K562 (cell line): ENCODE results near the gene TMEM151A. TPM values are rescaled to one million over a fixed set of nuclear protein-coding genes. Genes with fewer than 3 reads are reported as not detected.

ENCODE experiments used
- FOXA1 ChIP-seq: fragments of 450-650 bp; IDR thresholded peaks from 2 replicates; pipeline ENCODE4 v1.6.1; 2016; ENCODE audit warnings: mild to moderate bottlenecking, borderline replicate concordance
- MCM3 ChIP-seq: fragments of 450-650 bp; IDR thresholded peaks from 2 replicates; pipeline ENCODE4 v1.6.1; 2016
- MYC ChIP-seq, 2 experiments: fragments of 250-450 bp in 1 of 2; sonication (Bioruptor Pico) in 1 of 2; IDR thresholded peaks; 2 replicates each; pipeline versions ENCODE4 v1.5.1 to v1.6.1; 2012 to 2021; ENCODE audit warnings: low read depth in 2 of 2, borderline replicate concordance in 1 of 2, improper control_type of control experiment in 1 of 2, low read length in 1 of 2, mild to moderate bottlenecking in 1 of 2, moderate library complexity in 1 of 2
- NCOA1 ChIP-seq: fragments of 450-650 bp; IDR thresholded peaks from 2 replicates; pipeline ENCODE4 v1.6.1; 2016; ENCODE audit warnings: low read depth
- PTTG1 ChIP-seq: fragments of 450-650 bp; IDR thresholded peaks from 2 replicates; pipeline ENCODE4 v1.6.1; 2016; ENCODE audit warnings: low read depth, mild to moderate bottlenecking, missing genetic modification characterization, missing compliant biosample characterization
- PYGO2 ChIP-seq: fragments of 450-650 bp; IDR thresholded peaks from 2 replicates; pipeline ENCODE4 v1.6.1; 2016; ENCODE audit warnings: mild to moderate bottlenecking, missing genetic modification characterization, moderate library complexity, missing compliant biosample characterization
- SMAD2 ChIP-seq: fragments of 150-350 bp; IDR thresholded peaks from 2 replicates; pipeline ENCODE4 v1.6.1; 2014; ENCODE audit warnings: low read depth, mild to moderate bottlenecking, low read length
- SOX6 ChIP-seq: fragments of 450-650 bp; IDR thresholded peaks from 2 replicates; pipeline ENCODE4 v1.6.1; 2014; ENCODE audit warnings: mild to moderate bottlenecking
- TCF3 ChIP-seq: sonication (generic); formaldehyde crosslinking; IDR thresholded peaks from 2 replicates; pipeline ENCODE4 v1.4.0; 2020; ENCODE audit warnings: mild to moderate bottlenecking, missing genetic modification reagents
- UBTF ChIP-seq, 2 experiments: IDR thresholded peaks; 2 replicates each; pipeline ENCODE4 v1.6.1; 2012; ENCODE audit warnings: improper control_type of control experiment in 2 of 2, low read depth in 2 of 2, low read length in 2 of 2, borderline replicate concordance in 1 of 2
- ZBTB11 ChIP-seq, 3 experiments: fragments of 200-800 bp in 1 of 3; fragments of 250-450 bp in 1 of 3; fragments of 450-650 bp in 1 of 3; sonication (Bioruptor Pico) in 1 of 3; sonication (Bioruptor generic) in 1 of 3; formaldehyde crosslinking in 1 of 3; IDR thresholded peaks; 2 replicates each; pipeline versions ENCODE4 v1.6.1 to v1.8.0; 2016 to 2022; ENCODE audit warnings: mild to moderate bottlenecking in 2 of 3, missing genetic modification characterization in 2 of 3, missing compliant biosample characterization in 1 of 3, moderate library complexity in 1 of 3
- ZNF324 ChIP-seq: fragments of 250-450 bp; sonication (Bioruptor Pico); IDR thresholded peaks from 2 replicates; pipeline ENCODE4 v1.4.0; 2020; ENCODE audit warnings: mild to moderate bottlenecking
- ZNF785 ChIP-seq: fragments of 250-450 bp; sonication (Bioruptor Pico); IDR thresholded peaks from 2 replicates; pipeline ENCODE4 v1.4.0; 2020; ENCODE audit warnings: mild to moderate bottlenecking
- polyA plus RNA-seq, 8 experiments: library from polyadenylated mRNA; depleted of rRNA in 4 of 8; stranded (reverse) in 5 of 8; unstranded in 3 of 8; fragments of >200 nt; fragmentation: Nextera tagmentation in 2 of 8; fragmentation: Illumina TruSeq in 1 of 8; extraction: Ambion mirVana in 2 of 8; extraction: Trizol in 1 of 8; gene quantifications; 2 replicates each; pipeline versions ENCODE4 v1.2.1 to v1.2.3, GENCODE V29; 2011 to 2014; ENCODE audit warnings: inconsistent platforms in 1 of 8, missing spikeins in 1 of 8
- total RNA-seq, 7 experiments: library from RNA; depleted of rRNA in 6 of 7; stranded (reverse); fragments of >200 nt in 6 of 7; fragmentation: Illumina TruSeq in 2 of 7; extraction: Trizol in 2 of 7; gene quantifications; 2 replicates each; pipeline versions ENCODE4 v1.2.1 to v1.2.3, GENCODE V29; 2011 to 2021; ENCODE audit warnings: low replicate concordance in 1 of 7
- TF ChIP-seq, protein P1 (sequence below), 2 experiments: IDR thresholded peaks; 2 replicates each; pipeline ENCODE4 v1.6.1; 2011; ENCODE audit warnings: borderline replicate concordance in 1 of 2, control low read depth in 1 of 2, low read depth in 1 of 2, low read length in 1 of 2, mild to moderate bottlenecking in 1 of 2, mixed read lengths in 1 of 2, moderate library complexity in 1 of 2; ENCODE audit not compliant: insufficient read depth in 1 of 2, insufficient read length in 1 of 2, poor library complexity in 1 of 2, severe bottlenecking in 1 of 2; ENCODE audit errors: extremely low read depth in 1 of 2
- TF ChIP-seq, protein P2 (sequence below): conservative IDR thresholded peaks from 2 replicates; pipeline ENCODE4 v1.6.1; 2011; ENCODE audit warnings: low read depth, mild to moderate bottlenecking, low read length; ENCODE audit not compliant: control insufficient read depth
- TF ChIP-seq, protein P3 (sequence below): sonication (generic); formaldehyde crosslinking; IDR thresholded peaks from 2 replicates; pipeline ENCODE4 v1.8.0; 2022; ENCODE audit warnings: mild to moderate bottlenecking, missing genetic modification reagents

TMEM151A gene
- total and polyA plus RNA-seq, 9 of the 15 experiments (the other 6 are each of a cell fraction or from before 2014, with no cell fraction given): not detected

GRCh38 chr11:66268952-66269905 is 22.5 kb upstream of the TMEM151A start (continued):
- no peak for TF ChIP-seq FOXA1
- TF ChIP-seq, protein P1, sequence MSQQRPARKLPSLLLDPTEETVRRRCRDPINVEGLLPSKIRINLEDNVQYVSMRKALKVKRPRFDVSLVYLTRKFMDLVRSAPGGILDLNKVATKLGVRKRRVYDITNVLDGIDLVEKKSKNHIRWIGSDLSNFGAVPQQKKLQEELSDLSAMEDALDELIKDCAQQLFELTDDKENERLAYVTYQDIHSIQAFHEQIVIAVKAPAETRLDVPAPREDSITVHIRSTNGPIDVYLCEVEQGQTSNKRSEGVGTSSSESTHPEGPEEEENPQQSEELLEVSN (IDR thresholded peaks at IDR 0.05; ENCODE audit: borderline replicate concordance in 1 of 2, extremely low read depth in 1 of 2, insufficient read depth in 1 of 2, insufficient read length in 1 of 2, low read depth in 1 of 2, low read length in 1 of 2, poor library complexity in 1 of 2, severe bottlenecking in 1 of 2): peak in 1 of 2 experiments; percentile 36
- TF ChIP-seq UBTF (IDR thresholded peaks at IDR 0.05; ENCODE audit: borderline replicate concordance in 1 of 2, low read depth in 2 of 2, low read length in 2 of 2): 0 out of 4 replicates have a peak, but pooled peaks of 1 of the 2 experiments have one; percentile 33
- TF ChIP-seq PTTG1 (tag): no peak
- TF ChIP-seq TCF3: no peak
- TF ChIP-seq ZBTB11 (CRISPR knock-in tag; IDR thresholded peaks at IDR 0.05): no peak
- no peak for TF ChIP-seq SOX6
- no peak for TF ChIP-seq SMAD2
- TF ChIP-seq, protein P2, sequence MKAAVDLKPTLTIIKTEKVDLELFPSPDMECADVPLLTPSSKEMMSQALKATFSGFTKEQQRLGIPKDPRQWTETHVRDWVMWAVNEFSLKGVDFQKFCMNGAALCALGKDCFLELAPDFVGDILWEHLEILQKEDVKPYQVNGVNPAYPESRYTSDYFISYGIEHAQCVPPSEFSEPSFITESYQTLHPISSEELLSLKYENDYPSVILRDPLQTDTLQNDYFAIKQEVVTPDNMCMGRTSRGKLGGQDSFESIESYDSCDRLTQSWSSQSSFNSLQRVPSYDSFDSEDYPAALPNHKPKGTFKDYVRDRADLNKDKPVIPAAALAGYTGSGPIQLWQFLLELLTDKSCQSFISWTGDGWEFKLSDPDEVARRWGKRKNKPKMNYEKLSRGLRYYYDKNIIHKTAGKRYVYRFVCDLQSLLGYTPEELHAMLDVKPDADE: no peak
- TF ChIP-seq, protein P3, sequence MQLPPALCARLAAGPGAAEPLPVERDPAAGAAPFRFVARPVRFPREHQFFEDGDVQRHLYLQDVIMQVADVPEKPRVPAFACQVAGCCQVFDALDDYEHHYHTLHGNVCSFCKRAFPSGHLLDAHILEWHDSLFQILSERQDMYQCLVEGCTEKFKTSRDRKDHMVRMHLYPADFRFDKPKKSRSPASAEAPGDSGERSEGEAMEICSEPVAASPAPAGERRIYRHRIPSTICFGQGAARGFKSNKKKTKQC (CRISPR knock-in tag): 0 out of 2 replicates have a peak, but pooled peaks have one; percentile 27
- no peak for TF ChIP-seq NCOA1
- no peak for TF ChIP-seq ZNF324 (CRISPR knock-in tag)
- no peak for TF ChIP-seq MYC (IDR thresholded peaks at IDR 0.05; ENCODE audit: low read depth, low read length)
- no peak for TF ChIP-seq MYC (CRISPR knock-in tag; IDR thresholded peaks at IDR 0.05; ENCODE audit: borderline replicate concordance, low read depth)
- TF ChIP-seq PYGO2 (tag): no peak
- TF ChIP-seq ZNF785 (CRISPR knock-in tag): no peak
- no peak for TF ChIP-seq MCM3
